CD4-positive, alpha-beta T cell treated with Interferon alpha-2 for 1 hour (primary cell): Measurements from ENCODE around the gene HDGFL1.

ENCODE experiments used
- DNase-seq, 2 donors: peaks; one replicate each; pipeline ENCODE4 v3.0.0-alpha.2; 2020 to 2022

The HDGFL1 gene

DNA sequence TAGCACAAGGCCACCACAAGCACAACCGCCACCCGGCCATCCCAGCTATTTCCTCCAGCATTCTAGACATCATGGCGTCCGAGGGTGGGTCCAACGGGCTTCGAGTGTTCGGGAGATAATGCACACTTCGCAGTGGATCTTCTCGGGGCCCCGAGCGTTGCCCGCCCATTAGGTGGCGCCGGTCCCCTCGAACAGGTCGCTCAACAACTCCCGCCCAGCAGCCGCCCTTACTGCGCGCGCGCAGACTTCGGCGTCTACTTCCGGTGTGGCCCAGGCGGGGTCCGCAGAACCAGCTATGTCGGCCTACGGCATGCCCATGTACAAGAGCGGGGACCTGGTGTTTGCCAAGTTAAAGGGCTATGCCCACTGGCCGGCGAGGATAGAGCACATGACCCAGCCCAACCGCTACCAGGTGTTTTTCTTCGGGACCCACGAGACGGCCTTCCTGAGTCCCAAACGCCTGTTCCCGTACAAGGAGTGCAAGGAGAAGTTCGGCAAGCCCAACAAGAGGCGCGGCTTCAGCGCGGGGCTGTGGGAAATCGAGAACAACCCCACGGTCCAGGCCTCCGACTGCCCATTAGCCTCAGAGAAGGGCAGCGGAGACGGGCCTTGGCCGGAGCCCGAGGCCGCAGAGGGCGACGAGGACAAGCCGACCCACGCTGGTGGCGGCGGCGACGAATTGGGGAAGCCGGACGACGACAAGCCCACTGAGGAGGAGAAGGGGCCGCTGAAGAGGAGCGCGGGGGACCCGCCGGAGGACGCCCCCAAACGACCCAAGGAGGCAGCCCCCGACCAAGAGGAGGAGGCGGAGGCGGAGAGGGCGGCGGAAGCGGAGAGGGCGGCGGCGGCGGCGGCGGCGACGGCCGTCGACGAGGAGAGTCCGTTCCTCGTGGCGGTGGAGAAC, at the start of gene HDGFL1:
TSS of gene HDGFL1 (plus strand) at position 286 of the 904 bp plus-strand sequence. CDS start at position 296, 10 bp downstream.
- DNase-seq = no peak

DNA sequence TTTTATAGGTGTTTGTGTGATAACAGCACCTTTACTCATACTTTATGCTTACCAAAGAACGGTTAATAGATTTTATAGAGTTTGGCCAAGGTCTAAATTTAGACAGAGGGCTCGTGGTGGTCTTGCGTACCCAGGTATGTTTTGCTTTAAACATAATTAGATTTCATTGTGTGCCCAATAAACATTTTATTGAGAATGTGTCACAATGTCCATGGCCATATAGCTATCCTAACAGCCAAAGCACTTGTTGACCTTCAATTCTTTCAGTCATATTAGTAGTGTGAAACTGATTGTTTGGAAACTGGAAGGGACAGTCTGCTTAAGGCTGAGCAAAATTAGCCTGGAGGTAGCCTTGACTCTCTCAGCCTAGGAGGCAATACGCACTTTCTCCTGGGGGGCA, 48.3 kb upstream of the HDGFL1 start:
- DNase-seq = no peak

DNA sequence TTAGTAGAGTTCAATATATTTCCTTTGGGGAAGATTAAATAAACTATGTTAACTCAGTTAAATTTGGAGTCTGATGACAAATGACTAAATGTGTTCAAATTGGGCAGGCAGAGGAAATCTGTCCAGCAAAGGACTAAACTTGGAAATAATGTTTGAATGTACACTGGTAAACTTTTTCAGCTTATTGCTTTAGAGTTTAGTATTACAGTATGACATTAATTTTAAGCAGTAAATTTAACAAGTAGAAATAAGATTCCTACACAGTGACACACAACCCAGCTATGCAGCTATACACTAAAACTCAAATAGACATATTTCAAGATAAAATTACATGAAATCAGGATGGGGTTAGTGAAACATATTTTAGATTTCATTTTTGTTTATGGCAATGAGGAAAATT, 42.6 kb upstream of the HDGFL1 start:
- no peak for DNase-seq

DNA sequence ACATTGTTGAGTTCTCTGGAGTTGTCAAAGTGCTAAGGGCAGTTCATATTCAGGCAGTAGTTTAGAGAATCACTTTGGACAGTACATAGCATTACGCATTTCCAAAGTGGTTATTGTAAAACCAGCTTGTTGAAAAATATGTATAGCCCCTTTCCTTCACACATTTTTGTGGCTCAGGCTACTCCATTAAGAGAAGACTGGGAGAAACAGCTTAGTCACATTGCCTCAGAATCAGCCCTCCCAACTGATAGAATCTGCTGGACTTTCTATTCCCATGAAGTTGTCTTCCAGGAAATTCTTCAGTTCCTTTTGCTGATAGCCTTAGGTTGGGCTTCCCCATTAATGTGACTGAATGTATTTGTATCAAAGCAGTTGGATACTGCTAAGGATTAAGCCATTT, 39.5 kb upstream of the HDGFL1 start:
- no peak for DNase-seq

- no peak for DNase-seq
Measured at GRCh38 chr6:22530506-22530905, 38.9 kb upstream of the HDGFL1 start.

GRCh38 chr6:22536122-22536521, 33.2 kb upstream of the HDGFL1 start:
- no peak for DNase-seq

GRCh38 chr6:22544476-22544875, 24.9 kb upstream of the HDGFL1 start:
- DNase-seq = no peak

GRCh38 chr6:22545051-22545450, 24.3 kb upstream of the HDGFL1 start:
- no peak for DNase-seq

DNA sequence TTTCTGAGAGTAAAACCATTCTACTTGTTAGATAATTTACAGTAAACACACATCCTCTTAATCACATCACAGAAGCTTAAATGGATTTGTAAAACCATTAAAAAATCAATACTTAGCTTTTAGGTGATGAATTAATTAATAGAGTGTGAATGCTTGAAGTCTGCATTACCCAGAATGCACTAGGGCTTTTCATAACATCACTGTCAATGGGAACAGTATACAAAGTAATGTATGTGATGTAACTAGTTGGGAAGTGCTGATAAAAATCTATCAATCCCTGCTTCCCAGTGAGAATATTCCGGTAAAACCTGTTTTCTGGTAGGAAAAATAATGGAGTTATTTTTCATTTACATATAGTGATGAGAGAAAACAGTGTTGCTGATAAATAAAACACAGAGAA, 23.1 kb upstream of the HDGFL1 start:
- no peak for DNase-seq

DNA sequence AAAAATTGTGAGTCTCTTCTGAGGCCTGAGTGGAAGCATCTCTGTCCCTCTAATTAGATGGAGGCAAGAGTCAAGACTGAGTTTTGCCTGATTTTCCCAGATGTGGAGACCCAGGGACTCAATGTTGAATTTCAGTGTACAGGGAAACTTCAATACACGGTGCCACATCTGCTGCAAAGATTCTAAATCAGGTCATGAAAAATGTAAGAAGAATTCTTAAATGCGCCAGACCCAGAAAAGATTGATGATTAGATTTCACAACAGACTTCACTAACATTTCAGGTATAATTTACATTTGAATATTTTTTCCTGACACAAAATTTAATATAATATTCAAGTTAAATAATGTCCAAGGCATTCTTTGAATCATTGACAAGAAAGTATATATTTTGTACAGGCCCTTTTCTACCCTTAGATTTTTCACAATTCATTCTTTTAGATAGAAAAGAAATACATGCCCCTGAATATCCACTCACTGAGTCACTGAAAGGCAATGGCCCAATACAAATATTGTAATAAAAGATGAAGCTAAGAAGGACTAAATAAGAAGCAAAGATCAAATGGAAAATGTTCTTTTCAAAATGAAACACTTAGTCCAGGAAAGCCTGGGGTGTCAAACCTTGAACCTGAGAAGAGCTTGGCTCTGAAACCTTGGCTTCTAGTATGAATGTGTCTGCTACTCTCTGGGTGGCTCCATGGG, 18.2 kb upstream of the HDGFL1 start:
- DNase-seq = no peak

GRCh38 chr6:22556266-22556665, 13.1 kb upstream of the HDGFL1 start:
- no peak for DNase-seq

GRCh38 chr6:22557007-22557406, 12.4 kb upstream of the HDGFL1 start:
- DNase-seq = no peak

- no peak for DNase-seq
Measured at GRCh38 chr6:22558288-22558882, 11.0 kb upstream of the HDGFL1 start.

- no peak for DNase-seq
Measured at GRCh38 chr6:22568854-22569253, 512 bp upstream of the HDGFL1 start.

GRCh38 chr6:22570185-22570551, 802 bp downstream of the HDGFL1 start:
- DNase-seq = no peak

GRCh38 chr6:22575190-22575589, 5.8 kb downstream of the HDGFL1 start:
- DNase-seq = no peak

DNA sequence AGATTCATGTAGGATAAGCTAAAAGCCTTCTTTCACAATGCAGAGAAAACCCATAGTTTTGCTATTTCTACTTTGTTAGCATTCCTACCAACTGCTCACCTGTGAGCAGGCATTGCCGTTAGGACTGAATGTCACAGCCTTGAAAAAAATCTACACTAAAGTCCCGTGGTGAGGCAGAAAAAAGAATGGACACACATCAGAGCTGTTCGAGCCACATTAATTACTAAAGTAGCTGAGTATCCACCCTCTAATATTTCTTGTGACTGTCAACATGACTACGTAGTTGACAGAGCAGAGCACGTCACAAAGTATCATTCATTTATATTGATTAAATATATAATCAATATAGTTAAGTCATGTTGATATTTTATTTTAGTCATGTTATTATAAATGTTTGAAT, 10.1 kb downstream of the HDGFL1 start:
- no peak for DNase-seq

DNA sequence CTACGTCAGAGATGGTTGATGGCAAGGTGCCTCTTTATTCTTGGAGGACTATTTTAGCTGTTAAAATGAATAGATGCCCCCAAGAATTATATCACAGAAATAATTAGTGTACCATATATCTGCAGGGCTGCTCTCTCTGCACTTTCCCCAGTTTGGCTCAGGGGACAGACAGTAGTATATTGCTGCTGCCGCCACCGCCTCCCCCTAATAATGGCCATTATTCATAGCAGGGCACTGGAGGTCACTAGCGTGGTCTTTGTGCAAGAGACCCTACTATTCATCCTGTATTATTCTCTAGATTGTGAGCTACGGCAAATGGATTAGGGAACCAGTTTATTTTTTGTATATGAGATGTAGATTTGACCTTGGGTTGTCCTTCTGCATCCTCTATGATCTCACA, 11.0 kb downstream of the HDGFL1 start:
- no peak for DNase-seq

GRCh38 chr6:22582417-22583205, 13.2 kb downstream of the HDGFL1 start:
- DNase-seq = no peak

- DNase-seq = no peak
Measured at GRCh38 chr6:22583230-22583629, 13.9 kb downstream of the HDGFL1 start.

DNA sequence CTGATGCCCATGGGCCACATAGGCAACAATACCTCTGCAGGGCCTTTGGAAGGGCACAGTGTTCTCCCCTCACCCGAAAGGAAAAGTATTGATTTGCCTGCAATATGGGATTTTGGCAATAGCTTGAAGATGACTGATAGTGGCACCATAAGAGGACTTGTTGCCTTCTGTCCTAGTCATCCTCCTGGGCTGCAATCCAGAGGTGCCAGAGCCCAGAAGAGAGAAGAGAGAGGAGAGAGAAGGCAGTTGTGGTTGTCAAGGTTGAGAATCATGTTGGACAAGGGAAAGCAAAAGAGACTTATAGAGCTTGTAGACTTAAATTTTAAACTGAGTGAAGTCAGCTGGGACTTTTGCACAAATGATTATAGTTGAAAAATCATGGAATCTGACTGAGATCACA, 14.6 kb downstream of the HDGFL1 start:
- no peak for DNase-seq

DNA sequence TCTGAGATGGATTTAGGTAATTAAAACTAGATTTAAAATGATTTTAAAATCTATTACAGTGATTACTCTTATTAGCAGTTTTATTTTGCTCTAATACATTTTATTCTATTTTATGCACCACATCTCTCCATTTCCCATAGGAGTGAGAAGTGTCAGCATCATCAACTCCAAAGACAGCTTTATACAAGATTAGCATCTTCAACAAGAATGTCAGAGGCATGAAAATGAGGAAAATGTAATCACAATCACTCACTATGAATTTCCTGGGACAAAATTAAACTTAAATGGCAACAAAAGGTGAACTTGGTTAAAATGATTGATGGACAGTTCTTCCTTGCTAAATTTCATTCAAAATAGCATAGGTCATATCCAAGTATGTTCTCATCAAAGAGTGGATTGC, 19.8 kb downstream of the HDGFL1 start:
- DNase-seq = no peak

GRCh38 chr6:22590423-22590822, 21.1 kb downstream of the HDGFL1 start:
- no peak for DNase-seq
